GM12878 (cell line): ENCODE results near the gene BOLA2. TPM values are rescaled to one million over a fixed set of nuclear protein-coding genes. Genes with fewer than 3 reads are reported as not detected.
A peak's percentile ranks its signal among the peaks of the same experiment; 100 is the strongest.
"Not testable (repeated sequence)": the region's sequence is repeated elsewhere in the genome, so short reads cannot be mapped to it uniquely, and the experiment has no call there.

Experiments
- ATAC-seq: fragments of 200-7000 bp; cut with Tn5 transposase; 3 replicates; pipeline ENCODE4 v1.9.1; 2020; ENCODE audit warnings: mild to moderate bottlenecking, moderate library complexity
- Bru-seq: library from RNA; stranded (reverse); fragments of 400-500 nt; gene quantifications from one replicate; lab custom pipeline; 2021; lab: Mats Ljungman, UMichigan
- BruChase-seq, 2 experiments: library from RNA; stranded (reverse); fragments of 400-500 nt; gene quantifications; one replicate each; lab custom pipeline; 2021; lab: Mats Ljungman, UMichigan
- BruUV-seq: library from RNA; stranded (reverse); fragments of 400-500 nt; replicated peaks from 2 replicates; lab custom pipeline; 2021; lab: Mats Ljungman, UMichigan
- CTCF ChIA-PET: fragments of 300-600 bp; sonication (Branson Sonifier 250); formaldehyde crosslinking; extraction: SDS; loops from one replicate; lab custom pipeline; 2021; ENCODE audit warnings: inconsistent platforms; lab: Yijun Ruan, JAX
- POLR2A ChIA-PET: fragments of 350-600 bp; formaldehyde crosslinking; extraction: SDS; loops from one replicate; lab custom pipeline; 2021; ENCODE audit warnings: inconsistent platforms; lab: Charles Lee
- RAD21 ChIA-PET: fragments of 300-600 bp; sonication (Branson Sonifier 250); formaldehyde crosslinking; loops from one replicate; lab custom pipeline; 2023; ENCODE audit warnings: antibody characterized with exemption; ENCODE audit not compliant: unreplicated experiment; lab: Charles Lee
- SMC1A ChIA-PET: fragments of 300-600 bp; sonication (Branson Sonifier 250); formaldehyde crosslinking; loops from one replicate; lab custom pipeline; 2023; ENCODE audit not compliant: unreplicated experiment, uncharacterized antibody; lab: Charles Lee
- DNase-seq: peaks from one replicate; pipeline ENCODE4 v3.0.0-alpha.2; 2011; ENCODE audit warnings: low read depth, low spot score
- FAIRE-seq: peaks from 3 replicates; lab custom pipeline; 2011; peaks lifted over from hg19 to GRCh38; lab: Jason Lieb, UNC
- H2AFZ ChIP-seq: 2 replicates; pipeline ENCODE4 v1.6.0; 2011; ENCODE audit warnings: low read depth, low read length, control low read depth; ENCODE audit not compliant: control insufficient read depth
- H3K27ac ChIP-seq: 2 replicates; pipeline ENCODE4 v1.5.1; 2011; ENCODE audit warnings: control low read depth; ENCODE audit not compliant: control insufficient read depth, insufficient read depth
- H3K27me3 ChIP-seq, 2 experiments: replicated peaks in 1 of 2; 2 replicates each; pipeline versions ENCODE4 v1.6.0 to v1.6.1; 2011; ENCODE audit warnings: low read length in 1 of 2; ENCODE audit not compliant: control insufficient read depth in 2 of 2, insufficient read depth in 2 of 2
- H3K36me3 ChIP-seq, 2 experiments: 2 replicates each; pipeline ENCODE4 v1.5.1; 2011; ENCODE audit warnings: low read length in 1 of 2; ENCODE audit not compliant: control insufficient read depth in 2 of 2, insufficient read depth in 2 of 2
- H3K4me1 ChIP-seq: 2 replicates; pipeline ENCODE4 v1.6.1; 2011; ENCODE audit warnings: mild to moderate bottlenecking, low read length, moderate library complexity, mixed read lengths; ENCODE audit not compliant: control insufficient read depth, insufficient read depth
- H3K4me2 ChIP-seq: 2 replicates; pipeline ENCODE4 v1.6.0; 2011; ENCODE audit warnings: control low read depth; ENCODE audit not compliant: control insufficient read depth, insufficient read depth
- H3K4me3 ChIP-seq: fragments of 200-600 bp; sonication (generic); 2 replicates; pipeline ENCODE4 v1.5.1; 2016
- H3K79me2 ChIP-seq: 2 replicates; pipeline ENCODE4 v1.6.0; 2011; ENCODE audit warnings: low read length; ENCODE audit not compliant: control insufficient read depth, insufficient read depth
- H3K9ac ChIP-seq: 2 replicates; pipeline ENCODE4 v1.8.0; 2011; ENCODE audit warnings: low read length, control low read depth, mixed read lengths; ENCODE audit not compliant: control insufficient read depth, insufficient read depth
- H3K9me3 ChIP-seq: replicated peaks from 3 replicates; pipeline ENCODE4 v1.5.1; 2011; ENCODE audit warnings: mild to moderate bottlenecking, low read length; ENCODE audit not compliant: control insufficient read depth, insufficient read depth
- H4K20me1 ChIP-seq: 2 replicates; pipeline ENCODE4 v1.6.0; 2011; ENCODE audit not compliant: control insufficient read depth, insufficient read depth
- WGBS: methylation state at CpG from one replicate; pipeline ENCODE4 v1.1.6; 2016; ENCODE audit warnings: low lambda C conversion rate; ENCODE audit not compliant: insufficient replicate concordance, insufficient coverage; ENCODE audit errors: missing lambda C conversion rate; 5-methylcytosine and 5-hydroxymethylcytosine counted together
- in situ Hi-C: fragments of 300-500 bp; cut with MboI; formaldehyde crosslinking; loops from 9 replicates; pipeline ENCODE4 v1.14.3; 2018; ENCODE audit warnings: mixed read lengths
- intact Hi-C: fragments of 100-400 bp; cut with micrococcal nuclease; formaldehyde crosslinking; loops from one replicate; pipeline ENCODE4 v1.14.2; 2022; ENCODE audit not compliant: unreplicated experiment
- long read RNA-seq, 2 experiments: library from polyadenylated mRNA; unstranded; transcript quantifications; one replicate each; pipeline ENCODE4 v2.0.0, GENCODE V29; 2019 to 2020
- polyA minus RNA-seq, 3 experiments: library from RNA; depleted of rRNA, polyadenylated mRNA; stranded (reverse); fragments of >200 nt; gene quantifications; 2 replicates each; pipeline ENCODE4 v1.2.3, GENCODE V29; 2011
- polyA plus RNA-seq, 11 experiments: library from polyadenylated mRNA; depleted of rRNA in 4 of 11; unstranded in 6 of 11; stranded (reverse) in 5 of 11; fragments of >200 nt; fragmentation: Nextera tagmentation in 4 of 11; fragmentation: Illumina TruSeq in 1 of 11; extraction: Ambion mirVana in 4 of 11; extraction: Trizol in 1 of 11; gene quantifications; 1 replicate in 1 of 11; 2 replicates in 10 of 11; pipeline versions ENCODE4 v1.2.1 to v1.2.3, GENCODE V29; 2011 to 2016; ENCODE audit warnings: inconsistent platforms in 2 of 11, missing spikeins in 2 of 11, low read depth in 1 of 11
- total RNA-seq, 4 experiments: library from RNA; depleted of rRNA in 3 of 4; stranded (reverse); fragments of >200 nt in 3 of 4; fragmentation: Illumina TruSeq in 1 of 4; extraction: Trizol in 1 of 4; gene quantifications; 2 replicates each; pipeline versions ENCODE4 v1.2.1 to v1.2.3, GENCODE V29; 2013 to 2021

Gene BOLA2
- 65.2 and 70.1 TPM in 2 replicates for total RNA-seq (2013; cell fraction: nucleolus; rRNA removed)
- total RNA-seq (2014; rRNA removed) (56.1 and 58.3 TPM in 2 replicates), total RNA-seq (2014; rRNA removed; fragmentation: Illumina TruSeq; extraction: Trizol) (12.7 and 14.1 TPM in 2 replicates), total RNA-seq (2021) (3.4 and 5.5 TPM in 2 replicates), polyA plus RNA-seq (2011; rRNA removed) (12.8 and 15.9 TPM in 2 replicates), polyA plus RNA-seq (2014; fragmentation: Illumina TruSeq; extraction: Trizol) (8.0 and 9.8 TPM in 2 replicates), polyA plus RNA-seq (2014; fragmentation: Nextera tagmentation; extraction: Ambion mirVana) (10 to 100 TPM; 19.6 to 22.8 TPM), polyA plus RNA-seq (2014; rRNA removed) (56.7 and 75.2 TPM in 2 replicates), polyA plus RNA-seq (2016; fragmentation: Nextera tagmentation; extraction: Ambion mirVana) (10 to 100 TPM; 19.0 to 19.3 TPM), polyA minus RNA-seq (2011; rRNA and poly(A)+ RNA removed) (7.2 and 11.7 TPM in 2 replicates), Bru-seq, nascent RNA (not detected), BruChase-seq, experiment 1, labeled RNA remaining after a 6-hour chase (percentile 14 among the genes with signal in this experiment), BruChase-seq, experiment 2, labeled RNA remaining after a 2-hour chase (percentile 3 among the genes with signal in this experiment)
- 2.5 TPM for polyA plus RNA-seq (2011; ENCODE audit: low read depth)
- polyA plus RNA-seq (2011; cell fraction: cytosol; rRNA removed), result 35.6 and 49.2 TPM in 2 replicates
- 12.7 and 18.0 TPM in 2 replicates for polyA plus RNA-seq (2011; cell fraction: nucleus; rRNA removed)
- 15.3 and 21.7 TPM in 2 replicates for polyA plus RNA-seq (2012)
- 1.9 and 3.1 TPM in 2 replicates for polyA minus RNA-seq (2011; cell fraction: cytosol; rRNA and poly(A)+ RNA removed)
- 6.5 and 12.2 TPM in 2 replicates for polyA minus RNA-seq (2011; cell fraction: nucleus; rRNA and poly(A)+ RNA removed)
- long read RNA-seq, experiment 1, transcript BOLA2-201 (3 exons, 1,012 nt), result major isoform, 15 of 15 reads
- long read RNA-seq, experiment 1, partial matches to known transcripts, result 0 of 15 reads
- long read RNA-seq, experiment 1, other reads (novel, unspliced or antisense), result 0 of 15 reads
- long read RNA-seq, experiment 2, transcript BOLA2-201 (3 exons, 1,012 nt), result major isoform, 17 of 19 reads
- long read RNA-seq, experiment 2, partial matches to known transcripts, result 2 of 19 reads
- long read RNA-seq, experiment 2, other reads (novel, unspliced or antisense), result 0 of 19 reads

DNA sequence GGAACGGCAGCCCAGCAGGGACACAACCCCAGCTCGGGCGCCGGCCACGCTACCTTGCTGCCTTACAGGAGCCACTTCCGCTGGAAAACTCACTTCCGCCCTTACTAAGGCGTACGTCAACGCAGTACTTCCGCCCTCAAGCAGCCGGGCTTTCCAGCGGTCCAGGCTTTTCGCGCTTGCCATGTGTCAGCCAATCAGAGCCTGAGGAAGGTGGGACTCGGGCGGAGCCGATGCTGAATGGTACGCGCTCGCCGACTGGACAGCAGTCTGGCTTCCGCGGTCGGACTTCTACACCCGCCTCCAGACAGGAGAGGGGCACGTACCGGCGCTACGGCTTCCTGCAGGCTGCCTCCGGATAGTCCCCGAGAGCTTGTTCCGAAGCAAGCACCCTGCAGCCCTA lies at the start of gene BOLA2, which contains the start of gene SLX1B:
TSS of gene BOLA2 (minus strand) at position 83 of the 400 bp plus-strand sequence. CDS start 98 bp downstream, outside the sequence.
TSS of gene SLX1B (plus strand) at position 265 of the 400 bp plus-strand sequence.
- H3K27ac ChIP-seq, intact Hi-C loops, H3K9me3 ChIP-seq, H3K4me2 ChIP-seq, in situ Hi-C loops, CTCF ChIA-PET, DNase-seq, H3K36me3 ChIP-seq, H3K9ac ChIP-seq, H4K20me1 ChIP-seq, H3K27me3 ChIP-seq, BruUV-seq, H3K79me2 ChIP-seq, RAD21 ChIA-PET, H3K4me3 ChIP-seq, H2AFZ ChIP-seq, POLR2A ChIA-PET, SMC1A ChIA-PET, H3K4me1 ChIP-seq: not testable (repeated sequence)
- no CpG with 5 or more reads among the region's 33 CpGs for WGBS
- peak; percentile 100 for FAIRE-seq
- peak; percentile 93 for ATAC-seq

GRCh38 chr16:29482276-29482675 lies 28.1 kb upstream of the BOLA2 start:
- H3K27me3 ChIP-seq, RAD21 ChIA-PET, BruUV-seq, H2AFZ ChIP-seq, H3K9me3 ChIP-seq, H3K4me3 ChIP-seq, in situ Hi-C loops, FAIRE-seq, H3K27ac ChIP-seq, ATAC-seq, DNase-seq, H4K20me1 ChIP-seq, H3K79me2 ChIP-seq, H3K9ac ChIP-seq, H3K36me3 ChIP-seq, CTCF ChIA-PET, H3K4me2 ChIP-seq, H3K4me1 ChIP-seq, POLR2A ChIA-PET, SMC1A ChIA-PET, intact Hi-C loops: not testable (repeated sequence)
- 66% methylated on average over 6 of the region's 12 CpGs for WGBS

DNA sequence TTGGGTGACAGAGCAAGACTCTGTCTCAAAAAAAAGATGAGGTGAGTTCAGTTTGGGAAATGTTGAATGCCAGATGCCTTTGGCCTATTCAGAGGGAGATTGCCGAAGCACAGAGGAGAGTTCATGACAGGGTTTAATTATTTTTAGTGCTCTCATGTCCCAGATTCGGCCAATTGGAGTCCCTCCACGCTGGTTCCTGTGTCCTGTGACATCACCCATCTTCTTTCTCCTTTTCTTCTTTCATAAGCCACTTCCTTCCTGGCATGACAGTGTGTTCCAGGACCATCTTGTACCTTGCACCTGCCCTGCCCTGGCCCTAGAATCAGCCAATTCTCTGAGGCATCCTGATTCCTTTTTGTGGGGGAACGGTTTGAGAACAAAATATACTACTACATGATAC lies 17.9 kb upstream of the BOLA2 start:
- H3K4me3 ChIP-seq, DNase-seq, in situ Hi-C loops, H3K79me2 ChIP-seq, intact Hi-C loops, RAD21 ChIA-PET, BruUV-seq, FAIRE-seq, H3K4me1 ChIP-seq, H3K27me3 ChIP-seq, H3K9me3 ChIP-seq, POLR2A ChIA-PET, CTCF ChIA-PET, H4K20me1 ChIP-seq, H3K9ac ChIP-seq, ATAC-seq, H3K4me2 ChIP-seq, SMC1A ChIA-PET, H3K36me3 ChIP-seq, H3K27ac ChIP-seq, H2AFZ ChIP-seq: not testable (repeated sequence)
- no CpG with 5 or more reads among the region's 4 CpGs for WGBS
